Panc1 (cell line): ENCODE results near the gene FXR1.

ENCODE experiments used
- SIN3A ChIP-seq: IDR thresholded peaks from 2 replicates; pipeline ENCODE4 v1.6.1; 2012; ENCODE audit warnings: low read depth, mild to moderate bottlenecking, low read length, moderate library complexity, borderline replicate concordance; ENCODE audit not compliant: insufficient read depth
- TCF7L2 ChIP-seq: IDR thresholded peaks from 2 replicates; pipeline ENCODE4 v1.6.1; 2011; ENCODE audit warnings: mild to moderate bottlenecking, low read depth, low read length, inconsistent platforms
- TF ChIP-seq, protein P1 (sequence below): fragments of 450-650 bp; IDR thresholded peaks from 2 replicates; pipeline ENCODE4 v1.5.1; 2017; ENCODE audit warnings: mild to moderate bottlenecking
- TF ChIP-seq, protein P2 (sequence below), 2 experiments: IDR thresholded peaks; 2 replicates each; pipeline ENCODE4 v1.6.1; 2011 to 2012; ENCODE audit warnings: low read depth in 2 of 2, control low read depth in 1 of 2, low read length in 1 of 2, mild to moderate bottlenecking in 1 of 2, moderate library complexity in 1 of 2; ENCODE audit not compliant: insufficient read depth in 1 of 2

DNA sequence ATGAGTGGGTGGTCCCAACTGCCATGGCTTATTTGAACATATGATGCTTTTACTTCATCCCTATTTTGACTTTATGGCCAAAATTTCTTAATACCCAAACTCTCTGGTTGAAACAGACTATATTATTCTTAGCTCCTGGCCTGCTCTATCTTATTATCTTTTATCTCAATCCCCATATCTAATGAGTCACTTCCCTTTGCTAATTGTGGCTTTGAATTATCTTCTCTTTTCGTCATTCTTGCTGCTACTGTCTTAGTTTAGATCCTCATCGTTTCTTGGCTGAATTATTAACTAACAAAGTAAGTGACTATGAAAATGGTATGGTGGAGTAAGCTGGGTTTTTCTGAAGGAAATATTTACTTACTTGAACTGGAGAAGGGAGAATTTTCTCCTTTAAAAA, 105.2 kb downstream of the FXR1 start:
- TF ChIP-seq, protein P1, sequence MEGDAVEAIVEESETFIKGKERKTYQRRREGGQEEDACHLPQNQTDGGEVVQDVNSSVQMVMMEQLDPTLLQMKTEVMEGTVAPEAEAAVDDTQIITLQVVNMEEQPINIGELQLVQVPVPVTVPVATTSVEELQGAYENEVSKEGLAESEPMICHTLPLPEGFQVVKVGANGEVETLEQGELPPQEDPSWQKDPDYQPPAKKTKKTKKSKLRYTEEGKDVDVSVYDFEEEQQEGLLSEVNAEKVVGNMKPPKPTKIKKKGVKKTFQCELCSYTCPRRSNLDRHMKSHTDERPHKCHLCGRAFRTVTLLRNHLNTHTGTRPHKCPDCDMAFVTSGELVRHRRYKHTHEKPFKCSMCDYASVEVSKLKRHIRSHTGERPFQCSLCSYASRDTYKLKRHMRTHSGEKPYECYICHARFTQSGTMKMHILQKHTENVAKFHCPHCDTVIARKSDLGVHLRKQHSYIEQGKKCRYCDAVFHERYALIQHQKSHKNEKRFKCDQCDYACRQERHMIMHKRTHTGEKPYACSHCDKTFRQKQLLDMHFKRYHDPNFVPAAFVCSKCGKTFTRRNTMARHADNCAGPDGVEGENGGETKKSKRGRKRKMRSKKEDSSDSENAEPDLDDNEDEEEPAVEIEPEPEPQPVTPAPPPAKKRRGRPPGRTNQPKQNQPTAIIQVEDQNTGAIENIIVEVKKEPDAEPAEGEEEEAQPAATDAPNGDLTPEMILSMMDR, result no peak
- TF ChIP-seq TCF7L2 (no peak), SIN3A (no peak)
- TF ChIP-seq, protein P2, sequence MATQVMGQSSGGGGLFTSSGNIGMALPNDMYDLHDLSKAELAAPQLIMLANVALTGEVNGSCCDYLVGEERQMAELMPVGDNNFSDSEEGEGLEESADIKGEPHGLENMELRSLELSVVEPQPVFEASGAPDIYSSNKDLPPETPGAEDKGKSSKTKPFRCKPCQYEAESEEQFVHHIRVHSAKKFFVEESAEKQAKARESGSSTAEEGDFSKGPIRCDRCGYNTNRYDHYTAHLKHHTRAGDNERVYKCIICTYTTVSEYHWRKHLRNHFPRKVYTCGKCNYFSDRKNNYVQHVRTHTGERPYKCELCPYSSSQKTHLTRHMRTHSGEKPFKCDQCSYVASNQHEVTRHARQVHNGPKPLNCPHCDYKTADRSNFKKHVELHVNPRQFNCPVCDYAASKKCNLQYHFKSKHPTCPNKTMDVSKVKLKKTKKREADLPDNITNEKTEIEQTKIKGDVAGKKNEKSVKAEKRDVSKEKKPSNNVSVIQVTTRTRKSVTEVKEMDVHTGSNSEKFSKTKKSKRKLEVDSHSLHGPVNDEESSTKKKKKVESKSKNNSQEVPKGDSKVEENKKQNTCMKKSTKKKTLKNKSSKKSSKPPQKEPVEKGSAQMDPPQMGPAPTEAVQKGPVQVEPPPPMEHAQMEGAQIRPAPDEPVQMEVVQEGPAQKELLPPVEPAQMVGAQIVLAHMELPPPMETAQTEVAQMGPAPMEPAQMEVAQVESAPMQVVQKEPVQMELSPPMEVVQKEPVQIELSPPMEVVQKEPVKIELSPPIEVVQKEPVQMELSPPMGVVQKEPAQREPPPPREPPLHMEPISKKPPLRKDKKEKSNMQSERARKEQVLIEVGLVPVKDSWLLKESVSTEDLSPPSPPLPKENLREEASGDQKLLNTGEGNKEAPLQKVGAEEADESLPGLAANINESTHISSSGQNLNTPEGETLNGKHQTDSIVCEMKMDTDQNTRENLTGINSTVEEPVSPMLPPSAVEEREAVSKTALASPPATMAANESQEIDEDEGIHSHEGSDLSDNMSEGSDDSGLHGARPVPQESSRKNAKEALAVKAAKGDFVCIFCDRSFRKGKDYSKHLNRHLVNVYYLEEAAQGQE (IDR thresholded peaks at IDR 0.05; ENCODE audit: insufficient read depth in 1 of 2, low read depth in 2 of 2, low read length in 1 of 2), result no peak
